NCI-H1436 (cell line): ENCODE results near the gene GLDN.
"Not testable (repeated sequence)": the region's sequence is repeated elsewhere in the genome, so short reads cannot be mapped to it uniquely, and the experiment has no call there.

Experiments
- DNase-seq: peaks from one replicate; lab custom pipeline; 2025; lab: John Stamatoyannopoulos, UW

Gene GLDN

DNA sequence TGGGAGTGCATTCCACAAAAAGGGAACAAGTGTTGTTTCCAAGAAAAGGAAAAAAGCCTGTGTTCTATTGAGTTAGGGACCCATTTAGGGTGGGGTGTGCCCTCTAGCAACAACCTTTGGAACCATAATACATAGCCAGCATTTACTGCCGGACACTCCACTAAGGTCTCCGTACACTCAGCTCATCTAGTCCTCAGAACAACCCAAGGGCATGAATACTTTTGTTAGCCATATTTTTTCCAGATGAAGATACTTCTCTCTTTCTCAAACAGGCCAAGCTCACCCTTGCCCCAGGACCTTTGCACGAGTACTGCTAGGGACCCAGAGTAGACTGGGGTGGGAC is 46.2 kb downstream of the GLDN start:
- DNase-seq = no peak

DNA sequence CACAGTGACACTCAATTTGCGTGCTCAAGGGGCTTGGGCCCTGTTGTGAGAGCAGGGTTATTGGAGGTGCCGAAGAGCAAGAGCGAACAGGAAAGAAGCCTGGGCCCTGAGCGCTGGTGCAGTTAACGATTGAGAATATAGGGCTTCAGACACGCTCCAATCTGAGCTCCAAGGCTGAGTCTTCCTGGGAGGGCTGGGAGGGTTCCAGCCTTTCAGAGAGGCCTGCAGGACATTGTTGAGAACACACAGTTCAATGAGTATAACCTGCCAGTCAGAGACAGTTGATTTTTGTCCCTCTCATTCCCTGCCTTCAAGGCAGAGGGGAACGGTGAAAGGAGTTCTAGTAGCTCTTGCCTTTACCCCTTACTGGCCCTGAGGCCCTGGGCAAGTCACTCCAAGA is 47.3 kb downstream of the GLDN start:
- DNase-seq = no peak

DNA sequence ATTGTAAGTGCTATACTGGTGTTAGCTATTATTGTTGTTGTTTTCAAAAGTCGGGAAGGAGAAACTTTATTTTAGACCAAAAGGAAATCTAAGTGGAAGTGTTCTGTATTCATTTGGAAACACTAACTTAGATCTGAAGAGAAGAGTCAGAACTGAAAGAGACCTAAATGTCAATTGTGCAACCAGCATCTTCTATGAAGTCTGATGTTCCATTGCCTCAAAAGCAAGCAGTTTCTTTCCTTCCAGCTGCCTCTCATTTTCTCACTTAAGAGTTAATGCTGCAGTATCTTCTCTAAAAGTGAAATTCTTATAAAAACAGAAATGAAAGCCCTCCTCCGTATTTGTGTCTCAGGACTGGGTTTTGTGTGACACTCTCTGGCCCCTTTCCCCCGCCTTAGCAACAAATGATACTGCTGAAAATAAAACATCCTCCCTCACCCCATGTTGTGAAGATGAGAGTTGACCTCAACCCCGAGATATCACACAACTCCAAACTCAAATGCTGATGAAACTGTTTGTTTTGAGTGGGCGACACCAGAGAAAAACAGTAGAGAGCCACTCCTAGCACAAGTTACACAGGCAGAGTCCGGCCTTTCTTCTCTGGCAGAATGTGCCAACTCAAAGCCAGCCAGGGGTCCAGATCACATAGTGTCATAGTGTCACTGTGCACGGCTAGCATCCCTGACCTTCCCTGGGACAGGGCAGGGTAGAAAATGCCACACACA is 48.9 kb downstream of the GLDN start:
- no peak for DNase-seq

DNA sequence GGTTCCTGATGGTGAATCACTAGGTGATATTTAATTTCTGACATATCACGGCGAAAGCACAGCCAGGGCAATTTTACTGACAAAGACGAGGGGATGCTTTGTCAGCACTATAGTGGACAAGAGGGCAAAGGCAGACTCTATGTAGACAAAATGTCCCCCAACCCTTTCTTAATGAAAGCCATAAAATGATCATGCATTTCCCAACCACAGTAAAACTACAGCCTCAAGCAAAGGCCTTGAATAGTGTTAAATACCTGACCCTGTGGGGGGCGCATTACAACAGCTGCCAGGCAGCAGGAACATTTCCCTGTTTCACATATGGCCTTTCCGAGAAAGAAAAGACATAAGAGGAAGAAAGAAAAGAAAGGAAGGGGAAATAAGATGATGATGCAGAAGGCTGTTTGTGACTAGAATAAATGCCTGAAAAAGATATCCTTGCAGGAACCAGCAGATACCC is 49.5 kb downstream of the GLDN start:
- no peak for DNase-seq

GRCh38 chr15:51396921-51397320 is 55.5 kb downstream of the GLDN start:
- no peak for DNase-seq

DNA sequence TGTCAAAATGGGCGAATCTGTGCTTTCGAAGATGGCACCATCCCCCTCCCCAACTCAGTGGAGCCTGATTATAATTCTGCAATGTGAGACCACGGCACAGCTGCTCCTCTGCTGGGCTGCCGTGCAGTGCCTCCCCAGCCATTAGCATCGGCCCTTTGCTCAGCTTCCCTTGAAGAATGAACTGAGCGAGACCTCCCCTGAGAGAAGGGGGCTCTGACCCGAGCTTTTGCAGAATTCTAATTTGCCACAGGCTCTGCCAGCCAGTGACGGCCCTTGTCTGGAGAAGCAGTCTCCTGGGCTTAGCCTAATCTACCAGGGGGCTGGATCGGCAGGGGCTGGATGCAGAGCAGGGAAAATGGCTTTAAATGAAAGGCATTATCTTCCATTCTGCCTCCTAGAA is 57.2 kb downstream of the GLDN start:
- no peak for DNase-seq

- no peak for DNase-seq
These were observed 59.8 kb downstream of the GLDN start for GRCh38 chr15:51401051-51401780.

DNA sequence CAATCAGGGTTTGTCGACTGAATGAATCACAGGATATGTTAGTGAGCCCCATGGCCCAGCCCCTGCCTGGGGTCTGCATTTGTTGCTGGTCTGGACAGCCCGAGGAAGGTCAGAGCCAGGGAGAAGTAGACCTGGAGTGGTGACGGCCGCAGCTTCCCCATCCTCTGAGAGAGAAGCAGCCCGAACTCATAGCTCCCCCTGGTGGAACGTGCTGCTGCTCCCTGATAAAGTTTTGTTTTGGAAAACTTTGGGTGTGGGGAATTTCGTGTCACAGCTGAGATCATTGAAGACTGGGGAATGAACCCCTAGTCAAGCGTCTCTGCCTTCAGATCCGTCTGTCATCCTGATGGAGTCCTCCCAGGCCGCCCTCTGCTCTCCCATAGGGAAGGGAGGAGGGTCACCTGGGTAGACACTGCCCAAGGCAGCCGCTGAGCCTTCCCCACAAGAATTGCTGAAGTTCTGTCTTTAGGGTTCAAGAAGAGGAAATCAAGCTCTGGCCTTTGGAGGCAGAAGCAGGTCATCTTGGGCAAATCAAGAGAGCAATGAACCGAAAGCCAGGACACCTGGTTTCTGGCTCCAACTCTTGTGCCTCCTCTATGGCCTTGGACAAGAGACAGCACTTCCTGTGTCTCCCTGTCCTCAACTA is 60.5 kb downstream of the GLDN start:
- DNase-seq = no peak

DNA sequence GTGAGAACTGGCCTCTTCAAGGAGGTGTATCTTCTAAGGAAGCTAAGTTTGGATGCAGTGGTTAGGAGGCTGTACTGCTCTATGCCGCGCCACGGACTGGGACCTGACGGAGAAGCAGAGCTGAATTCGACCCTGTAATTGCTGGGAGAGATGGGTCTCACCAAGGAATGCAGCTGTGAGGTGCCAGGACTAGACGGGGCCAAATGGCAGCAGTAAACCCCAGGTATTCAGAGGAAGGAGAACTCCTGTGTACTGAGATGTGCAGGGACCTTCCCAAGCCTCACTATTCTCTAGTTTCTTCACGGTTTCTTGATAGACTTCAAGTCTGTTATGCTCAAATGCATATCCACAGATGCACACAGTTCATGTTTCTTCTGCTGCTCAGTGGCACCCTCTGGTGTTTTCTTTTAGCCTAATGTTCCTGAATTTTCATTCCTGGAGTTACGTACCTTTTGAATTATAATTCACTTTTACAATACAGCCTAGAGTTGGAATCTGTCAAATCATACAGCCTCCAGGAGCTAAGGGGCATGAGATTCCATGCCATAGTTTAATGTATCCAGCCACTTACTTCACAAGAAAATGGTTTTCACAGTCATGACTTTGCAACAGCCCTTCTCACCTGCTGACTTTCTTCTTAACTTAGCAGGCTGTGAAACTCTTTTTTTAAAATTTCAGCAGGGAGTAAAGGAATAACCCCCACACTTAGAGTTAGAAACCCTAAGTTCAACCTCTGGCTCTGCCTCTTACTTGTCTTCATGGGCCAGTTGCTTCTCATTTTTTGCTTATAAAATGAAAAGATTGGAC is 61.8 kb downstream of the GLDN start:
- DNase-seq = no peak

GRCh38 chr15:51403946-51404695 is 62.7 kb downstream of the GLDN start:
- no peak for DNase-seq

DNA sequence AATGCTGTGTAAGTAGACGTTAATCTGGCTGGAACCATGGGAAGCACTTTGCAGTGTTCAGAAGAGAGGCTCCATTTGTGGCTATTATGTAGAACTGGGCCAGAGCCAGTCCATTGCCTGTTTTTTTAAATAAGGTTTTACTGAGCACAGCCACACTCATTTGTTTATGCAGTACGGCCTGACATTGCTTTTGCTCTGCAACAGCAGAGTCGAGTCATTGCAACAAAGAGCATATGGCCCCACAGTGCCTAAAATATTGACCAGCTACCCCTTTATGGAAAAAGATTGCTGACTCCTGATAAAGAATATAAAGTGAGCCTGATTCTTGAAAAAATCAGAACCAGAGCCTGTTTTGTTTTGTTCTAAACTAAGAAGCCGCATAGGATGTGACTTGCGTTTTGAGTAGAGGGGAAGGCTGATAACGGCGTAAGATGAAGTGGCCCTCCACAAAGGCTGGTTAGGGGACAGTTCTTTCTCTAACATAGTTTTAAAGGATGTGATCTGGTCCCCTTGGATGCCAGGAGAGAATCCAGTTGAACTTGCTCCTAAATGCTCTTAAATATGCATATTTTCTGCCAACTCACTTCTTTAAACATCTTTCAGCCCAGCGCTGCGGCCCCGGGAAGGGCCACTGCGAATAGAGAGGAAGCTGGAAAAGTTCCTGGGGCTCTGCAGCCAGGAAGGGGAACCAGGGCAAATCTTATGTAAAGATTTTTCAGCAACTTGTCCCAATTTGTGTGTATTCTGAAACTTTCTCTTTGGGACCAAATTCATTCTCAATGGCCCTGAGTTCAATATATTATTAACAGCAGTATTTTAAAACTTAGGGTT is 64.5 kb downstream of the GLDN start:
- no peak for DNase-seq

- DNase-seq = no peak
These were observed 72.9 kb downstream of the GLDN start for GRCh38 chr15:51414256-51414860.

DNA sequence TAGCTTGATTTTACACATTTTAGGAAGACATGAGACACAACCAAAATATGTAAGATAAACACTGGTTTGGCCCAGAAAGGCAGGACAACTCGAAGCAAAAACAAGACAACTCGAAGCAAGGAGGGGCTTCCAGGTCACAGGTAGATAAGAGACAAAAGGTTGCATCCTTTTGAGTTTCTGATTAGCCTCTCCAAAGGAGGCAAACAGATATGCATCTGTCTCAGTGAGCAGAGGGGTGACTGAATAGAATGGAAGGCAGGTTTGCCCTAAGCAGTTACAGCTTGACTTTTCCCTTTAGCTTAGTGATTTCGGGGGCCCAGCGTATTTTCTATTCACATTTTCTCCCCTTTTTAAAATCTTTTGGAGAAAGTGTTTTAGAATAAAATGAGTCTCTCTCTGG is 74.7 kb downstream of the GLDN start:
- DNase-seq = no peak

GRCh38 chr15:51423040-51423439 is 81.6 kb downstream of the GLDN start:
- DNase-seq = not testable (repeated sequence)

DNA sequence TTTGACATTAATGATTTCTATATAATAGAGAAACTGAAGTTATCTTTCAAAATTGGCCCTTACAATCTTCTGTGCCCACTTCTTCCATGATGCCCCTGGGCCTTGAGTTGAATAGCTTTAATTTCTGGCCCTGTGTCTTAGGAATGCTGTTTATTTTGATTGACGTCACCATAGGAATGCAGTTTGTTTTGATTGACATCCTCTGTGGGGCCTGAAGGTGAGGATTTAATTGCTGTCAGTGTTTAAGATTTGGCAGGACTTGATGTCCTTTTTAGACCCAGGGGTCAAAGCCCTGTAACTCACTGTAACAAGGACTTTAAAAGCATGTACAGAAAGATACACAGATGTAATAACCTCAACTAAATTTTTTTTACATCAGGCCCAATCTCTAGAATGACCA is 83.3 kb downstream of the GLDN start:
- no peak for DNase-seq

DNA sequence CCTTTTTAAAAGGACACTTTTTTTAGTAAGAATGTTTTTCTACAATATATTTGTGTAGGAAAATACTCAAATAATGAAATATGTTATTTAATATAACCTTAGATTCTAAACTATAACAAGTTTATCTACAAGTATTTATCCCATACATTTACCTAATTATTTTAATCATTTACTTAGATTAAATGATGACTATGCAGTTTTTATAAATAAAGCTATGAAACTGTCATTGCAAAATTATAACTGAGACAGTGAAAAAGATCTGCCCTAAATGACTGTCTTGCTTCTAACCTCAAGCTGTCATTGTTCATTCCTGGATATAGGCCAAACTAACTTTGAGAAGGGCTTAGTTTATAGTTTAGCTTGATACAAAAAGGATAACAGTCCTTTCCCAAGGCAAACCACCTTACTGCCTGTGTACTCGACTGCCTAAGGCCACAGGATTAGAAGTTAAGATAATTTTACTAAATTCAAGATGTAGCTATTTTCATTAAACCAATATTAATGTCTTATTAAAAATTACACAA is 84.1 kb downstream of the GLDN start:
- no peak for DNase-seq

GRCh38 chr15:51438526-51438925 is 97.1 kb downstream of the GLDN start:
- no peak for DNase-seq

DNA sequence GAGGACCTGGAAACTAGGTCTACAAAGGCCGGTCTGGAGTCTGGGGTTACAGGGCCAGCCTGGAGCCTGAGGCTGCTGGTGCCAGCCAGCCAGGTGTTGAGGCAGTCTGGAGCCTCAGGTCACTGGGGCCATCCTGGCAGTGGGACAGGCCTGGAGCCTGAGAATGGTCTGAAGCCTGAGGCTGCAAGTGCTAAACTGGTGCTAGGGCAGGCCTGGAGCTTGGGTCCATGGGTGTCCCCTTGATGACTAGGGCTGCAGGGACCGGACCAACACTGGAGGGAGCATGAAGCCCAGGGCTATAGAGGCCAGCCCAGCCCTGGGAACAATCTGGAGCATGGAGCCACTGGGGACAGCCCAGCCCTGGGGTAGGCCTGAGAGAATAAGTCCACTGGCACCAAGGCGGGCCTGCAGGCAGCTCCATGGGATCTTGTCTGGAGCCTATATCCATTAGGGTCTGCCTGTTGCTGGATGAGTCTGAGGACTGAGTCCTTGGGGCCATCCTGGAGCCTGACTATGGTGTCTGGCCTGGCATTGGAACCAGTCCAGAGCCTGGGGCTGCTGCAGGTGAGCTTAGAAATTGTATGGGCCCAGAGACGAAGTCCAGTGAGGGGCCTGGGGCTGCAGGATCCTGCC is 101.9 kb downstream of the GLDN start:
- no peak for DNase-seq

- DNase-seq = no peak
These were observed 102.7 kb downstream of the GLDN start for GRCh38 chr15:51444112-51444511.

DNA sequence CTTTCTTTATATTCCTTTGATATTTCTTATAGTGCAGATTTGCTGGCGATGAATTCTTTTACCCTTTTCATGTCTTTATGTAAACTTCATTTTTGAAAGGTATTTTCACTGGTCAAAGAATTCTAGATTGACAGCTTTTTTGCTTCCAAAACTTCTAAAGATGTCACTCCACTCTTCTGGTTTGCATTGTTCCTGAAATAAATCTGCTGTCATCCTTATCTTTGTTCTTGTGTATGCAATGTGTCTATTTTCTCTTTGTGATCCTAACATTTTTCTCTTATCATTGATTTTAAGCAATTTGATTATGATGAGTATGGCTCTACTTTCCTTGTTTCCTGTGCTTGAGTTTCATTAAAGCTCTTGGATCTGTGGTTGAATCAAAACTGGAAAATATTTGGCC is 103.4 kb downstream of the GLDN start:
- no peak for DNase-seq
